ENCODE results near the gene SUMO1. TPM values are rescaled to one million over a fixed set of nuclear protein-coding genes. Genes with fewer than 3 reads are reported as not detected.

The SUMO1 gene
- total and polyA plus RNA-seq, 9 of the 15 experiments (the other 6 are each of a cell fraction or from before 2014, with no cell fraction given) = 63.7 to 292 (median 92.0) TPM

DNA sequence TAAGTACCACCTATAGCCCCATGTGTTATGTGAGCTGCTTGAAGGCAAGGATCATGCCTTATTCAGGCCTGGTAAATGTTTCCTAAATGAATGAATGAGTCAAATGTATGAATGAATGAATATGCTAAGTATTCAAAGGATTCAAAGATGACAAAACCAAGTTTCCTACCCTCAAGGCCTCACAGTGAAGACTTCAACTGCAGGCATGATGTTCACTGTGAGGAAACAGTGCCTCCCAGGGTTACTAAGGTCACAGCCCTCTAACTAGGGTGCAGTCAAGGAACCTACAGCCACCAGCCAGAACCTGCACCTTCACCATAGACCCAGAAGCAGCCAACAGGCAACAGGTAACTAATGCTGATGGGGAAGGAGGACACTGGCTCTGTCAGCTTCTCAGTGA lies 69.3 kb downstream of the SUMO1 start:
- intact Hi-C loops (cut with micrococcal nuclease) (no loop called here), in situ Hi-C loops (cut with MboI) (no loop called here)
- DNase-seq (ENCODE audit: extremely low read depth in 1 of 4, low spot score in 3 of 4) = no peak
- Histone ChIP-seq H3K27ac (ENCODE audit: extremely low read depth, low read depth, low read length) (no peak overlapping the region), H3K4me3 (no peak overlapping the region), H2AFZ (ENCODE audit: low read depth, low read length) (no peak overlapping the region), H3K4me2 (ENCODE audit: insufficient read depth, low read length) (no peak overlapping the region), H3K4me1 (replicated peaks in 1 of 2; ENCODE audit: control insufficient read depth in 2 of 2, insufficient read depth in 2 of 2, low read length in 2 of 2) (peaks cover 0 to 6% of the 10 kb centered on the region in 2 experiments; a peak in 2 of 5 replicates), H3K9me1 (ENCODE audit: control insufficient read depth, insufficient read depth, low read length) (no peaks in the 10 kb centered on the region), H3K27me3 (ENCODE audit: control insufficient read depth in 2 of 2, insufficient read depth in 2 of 2, low read length in 2 of 2) (peaks cover 0 to 5% of the 10 kb centered on the region in 2 experiments; a peak in 3 of 5 replicates), H3K9me3 (replicated peaks; ENCODE audit: control insufficient read depth, insufficient read depth, low read depth, low read length) (no peaks in the 10 kb centered on the region), H3K79me2 (ENCODE audit: control insufficient read depth, insufficient read depth, low read length) (no peaks in the 10 kb centered on the region), H3K9ac (ENCODE audit: insufficient read depth in 1 of 2, low read depth in 2 of 2, low read length in 2 of 2) (no peak overlapping the region), H3K36me3 (ENCODE audit: control insufficient read depth, insufficient read depth, low read length) (no peaks in the 10 kb centered on the region), H4K20me1 (replicated peaks; ENCODE audit: control insufficient read depth, insufficient read depth, low read length) (no peaks in the 10 kb centered on the region)
- no peak for FAIRE-seq
- ChIA-PET POLR2A (interaction anchor here (0.7 kb wide), 1 partner anchor 367 kb away, joined by 5 read pairs; no protein-coding TSS in a partner anchor), CTCF (ENCODE audit: low intra/inter-chr PET ratio) (no interaction called here)
- ATAC-seq = no peak
- BruUV-seq (replicated peaks) = no TSS peak
- TF ChIP-seq TSHZ1 (CRISPR knock-in tag; IDR thresholded peaks at IDR 0.05) (no peak), NUFIP1 (IDR thresholded peaks at IDR 0.05; ENCODE audit: partially characterized antibody) (no peak), ZNF764 (CRISPR knock-in tag; IDR thresholded peaks at IDR 0.05; ENCODE audit: low read depth) (no peak), FIP1L1 (IDR thresholded peaks at IDR 0.05; ENCODE audit: low read depth, low read length, poor library complexity, severe bottlenecking) (no peak), ETV1 (tag; conservative IDR thresholded peaks at IDR 0.05; ENCODE audit: low read depth) (no peak), CBFA2T3 (IDR thresholded peaks at IDR 0.05) (no peak), ZC3H11A (IDR thresholded peaks at IDR 0.05; ENCODE audit: low read depth, low read length) (no peak), THAP7 (CRISPR knock-in tag; IDR thresholded peaks at IDR 0.05) (no peak), ZNF124 (CRISPR knock-in tag; IDR thresholded peaks at IDR 0.05) (no peak), RAD51 (IDR thresholded peaks at IDR 0.05; ENCODE audit: borderline replicate concordance, low read depth) (no peak)
- TF ChIP-seq, protein P1, sequence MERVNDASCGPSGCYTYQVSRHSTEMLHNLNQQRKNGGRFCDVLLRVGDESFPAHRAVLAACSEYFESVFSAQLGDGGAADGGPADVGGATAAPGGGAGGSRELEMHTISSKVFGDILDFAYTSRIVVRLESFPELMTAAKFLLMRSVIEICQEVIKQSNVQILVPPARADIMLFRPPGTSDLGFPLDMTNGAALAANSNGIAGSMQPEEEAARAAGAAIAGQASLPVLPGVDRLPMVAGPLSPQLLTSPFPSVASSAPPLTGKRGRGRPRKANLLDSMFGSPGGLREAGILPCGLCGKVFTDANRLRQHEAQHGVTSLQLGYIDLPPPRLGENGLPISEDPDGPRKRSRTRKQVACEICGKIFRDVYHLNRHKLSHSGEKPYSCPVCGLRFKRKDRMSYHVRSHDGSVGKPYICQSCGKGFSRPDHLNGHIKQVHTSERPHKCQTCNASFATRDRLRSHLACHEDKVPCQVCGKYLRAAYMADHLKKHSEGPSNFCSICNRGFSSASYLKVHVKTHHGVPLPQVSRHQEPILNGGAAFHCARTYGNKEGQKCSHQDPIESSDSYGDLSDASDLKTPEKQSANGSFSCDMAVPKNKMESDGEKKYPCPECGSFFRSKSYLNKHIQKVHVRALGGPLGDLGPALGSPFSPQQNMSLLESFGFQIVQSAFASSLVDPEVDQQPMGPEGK (CRISPR knock-in tag; IDR thresholded peaks at IDR 0.05; ENCODE audit: borderline replicate concordance) = no peak
- TF ChIP-seq, protein P2, sequence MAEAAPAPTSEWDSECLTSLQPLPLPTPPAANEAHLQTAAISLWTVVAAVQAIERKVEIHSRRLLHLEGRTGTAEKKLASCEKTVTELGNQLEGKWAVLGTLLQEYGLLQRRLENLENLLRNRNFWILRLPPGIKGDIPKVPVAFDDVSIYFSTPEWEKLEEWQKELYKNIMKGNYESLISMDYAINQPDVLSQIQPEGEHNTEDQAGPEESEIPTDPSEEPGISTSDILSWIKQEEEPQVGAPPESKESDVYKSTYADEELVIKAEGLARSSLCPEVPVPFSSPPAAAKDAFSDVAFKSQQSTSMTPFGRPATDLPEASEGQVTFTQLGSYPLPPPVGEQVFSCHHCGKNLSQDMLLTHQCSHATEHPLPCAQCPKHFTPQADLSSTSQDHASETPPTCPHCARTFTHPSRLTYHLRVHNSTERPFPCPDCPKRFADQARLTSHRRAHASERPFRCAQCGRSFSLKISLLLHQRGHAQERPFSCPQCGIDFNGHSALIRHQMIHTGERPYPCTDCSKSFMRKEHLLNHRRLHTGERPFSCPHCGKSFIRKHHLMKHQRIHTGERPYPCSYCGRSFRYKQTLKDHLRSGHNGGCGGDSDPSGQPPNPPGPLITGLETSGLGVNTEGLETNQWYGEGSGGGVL (CRISPR knock-in tag; IDR thresholded peaks at IDR 0.05) = no peak
- TF ChIP-seq, protein P3, sequence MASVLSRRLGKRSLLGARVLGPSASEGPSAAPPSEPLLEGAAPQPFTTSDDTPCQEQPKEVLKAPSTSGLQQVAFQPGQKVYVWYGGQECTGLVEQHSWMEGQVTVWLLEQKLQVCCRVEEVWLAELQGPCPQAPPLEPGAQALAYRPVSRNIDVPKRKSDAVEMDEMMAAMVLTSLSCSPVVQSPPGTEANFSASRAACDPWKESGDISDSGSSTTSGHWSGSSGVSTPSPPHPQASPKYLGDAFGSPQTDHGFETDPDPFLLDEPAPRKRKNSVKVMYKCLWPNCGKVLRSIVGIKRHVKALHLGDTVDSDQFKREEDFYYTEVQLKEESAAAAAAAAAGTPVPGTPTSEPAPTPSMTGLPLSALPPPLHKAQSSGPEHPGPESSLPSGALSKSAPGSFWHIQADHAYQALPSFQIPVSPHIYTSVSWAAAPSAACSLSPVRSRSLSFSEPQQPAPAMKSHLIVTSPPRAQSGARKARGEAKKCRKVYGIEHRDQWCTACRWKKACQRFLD (CRISPR knock-in tag; IDR thresholded peaks at IDR 0.05) = no peak

Data from K562 (cell line).